NCI-H2227 treated with DMSO at 0.1 percent for 48 hours (cell line): ENCODE results near the gene MIEF1.
A peak's percentile ranks its signal among the peaks of the same experiment; 100 is the strongest.
"Not testable (repeated sequence)": the region's sequence is repeated elsewhere in the genome, so short reads cannot be mapped to it uniquely, and the experiment has no call there.

Experiments used
- DNase-seq: peaks from one replicate; lab custom pipeline; 2025; lab: John Stamatoyannopoulos, UW

MIEF1 gene

GRCh38 chr22:39489094-39490068, 12.7 kb upstream of the MIEF1 start:
- no peak for DNase-seq

GRCh38 chr22:39490135-39490798, 11.8 kb upstream of the MIEF1 start:
- peak; percentile 68 for DNase-seq

GRCh38 chr22:39490966-39491680, 11.0 kb upstream of the MIEF1 start:
- DNase-seq: no peak

- DNase-seq: no peak
These were observed 10.4 kb upstream of the MIEF1 start for GRCh38 chr22:39491696-39492095.

GRCh38 chr22:39492186-39492585, 9.9 kb upstream of the MIEF1 start:
- no peak for DNase-seq

- no peak for DNase-seq
These were observed 8.3 kb upstream of the MIEF1 start for GRCh38 chr22:39493759-39494158.

- no peak for DNase-seq
These were observed 7.5 kb upstream of the MIEF1 start for GRCh38 chr22:39494471-39495120.

GRCh38 chr22:39496131-39496838, 5.8 kb upstream of the MIEF1 start:
- peak; percentile 52 for DNase-seq

GRCh38 chr22:39497429-39497828, 4.7 kb upstream of the MIEF1 start:
- DNase-seq: no peak

GRCh38 chr22:39498368-39498767, 3.7 kb upstream of the MIEF1 start:
- DNase-seq: peak; percentile 69

- DNase-seq: no peak
These were observed 3.3 kb upstream of the MIEF1 start for GRCh38 chr22:39498802-39499201.

GRCh38 chr22:39500101-39500500, 2.0 kb upstream of the MIEF1 start:
- DNase-seq: no peak

- DNase-seq: no peak
These were observed 414 bp upstream of the MIEF1 start for GRCh38 chr22:39501644-39502108.

- DNase-seq: no peak
These were observed 809 bp downstream of the MIEF1 start for GRCh38 chr22:39502789-39503409.

- DNase-seq: no peak
These were observed 1.5 kb downstream of the MIEF1 start for GRCh38 chr22:39503630-39504029.

- DNase-seq: no peak
These were observed 2.0 kb downstream of the MIEF1 start for GRCh38 chr22:39504071-39504470.

GRCh38 chr22:39507021-39507420, 4.9 kb downstream of the MIEF1 start:
- DNase-seq: not testable (repeated sequence)

- no peak for DNase-seq
These were observed 6.3 kb downstream of the MIEF1 start for GRCh38 chr22:39508393-39508792.

- no peak for DNase-seq
These were observed 8.5 kb downstream of the MIEF1 start for GRCh38 chr22:39510529-39511149.

GRCh38 chr22:39511226-39511625, 9.1 kb downstream of the MIEF1 start:
- no peak for DNase-seq
